Muscle of back (tissue), 11 donors: ENCODE data around the gene THEM4. TPM values are rescaled to one million over a fixed set of nuclear protein-coding genes. Genes with fewer than 3 reads are reported as not detected.
"Not testable (repeated sequence)": the region's sequence is repeated elsewhere in the genome, so short reads cannot be mapped to it uniquely, and the experiment has no call there.

Experiments
- DNase-seq, 3 donors: peaks; one replicate each; pipeline versions ENCODE4 v3.0.0 to v3.0.0-alpha.2; 2013
- polyA plus RNA-seq, 10 donors: library from polyadenylated mRNA; unstranded; fragments of 120-200 nt; gene quantifications; one replicate each; pipeline ENCODE4 v1.2.1, GENCODE V29; 2013; ENCODE audit not compliant: insufficient read length in 10 of 10

Gene THEM4
- polyA plus RNA-seq, 10 donors: 8.8 to 23.8 (median 14.7) TPM

- no peak for DNase-seq
These were observed 10.8 kb downstream of the THEM4 start for GRCh38 chr1:151898519-151898991.

DNA sequence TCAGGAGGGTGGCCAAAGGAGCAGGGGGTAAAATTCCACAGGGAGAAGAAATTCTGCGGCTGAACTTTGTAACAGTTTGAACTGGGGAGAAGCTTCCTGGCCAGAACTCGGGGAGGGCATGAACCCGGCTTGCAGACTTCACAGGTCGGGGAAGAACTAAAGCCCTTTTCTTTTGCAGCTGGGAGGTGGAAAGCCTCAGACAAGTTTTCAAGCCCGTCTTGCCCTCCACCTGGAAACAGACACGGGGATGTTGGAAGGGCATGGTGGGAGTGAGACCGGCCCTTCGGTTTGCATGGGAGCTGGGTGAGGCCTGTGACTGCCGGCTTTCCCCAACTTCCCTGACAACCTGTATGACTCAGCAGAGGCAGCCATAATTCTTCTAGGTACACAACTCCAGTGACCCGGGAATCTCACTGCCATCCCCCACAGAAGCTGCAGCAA lies 11.3 kb downstream of the THEM4 start:
- DNase-seq: no peak

DNA sequence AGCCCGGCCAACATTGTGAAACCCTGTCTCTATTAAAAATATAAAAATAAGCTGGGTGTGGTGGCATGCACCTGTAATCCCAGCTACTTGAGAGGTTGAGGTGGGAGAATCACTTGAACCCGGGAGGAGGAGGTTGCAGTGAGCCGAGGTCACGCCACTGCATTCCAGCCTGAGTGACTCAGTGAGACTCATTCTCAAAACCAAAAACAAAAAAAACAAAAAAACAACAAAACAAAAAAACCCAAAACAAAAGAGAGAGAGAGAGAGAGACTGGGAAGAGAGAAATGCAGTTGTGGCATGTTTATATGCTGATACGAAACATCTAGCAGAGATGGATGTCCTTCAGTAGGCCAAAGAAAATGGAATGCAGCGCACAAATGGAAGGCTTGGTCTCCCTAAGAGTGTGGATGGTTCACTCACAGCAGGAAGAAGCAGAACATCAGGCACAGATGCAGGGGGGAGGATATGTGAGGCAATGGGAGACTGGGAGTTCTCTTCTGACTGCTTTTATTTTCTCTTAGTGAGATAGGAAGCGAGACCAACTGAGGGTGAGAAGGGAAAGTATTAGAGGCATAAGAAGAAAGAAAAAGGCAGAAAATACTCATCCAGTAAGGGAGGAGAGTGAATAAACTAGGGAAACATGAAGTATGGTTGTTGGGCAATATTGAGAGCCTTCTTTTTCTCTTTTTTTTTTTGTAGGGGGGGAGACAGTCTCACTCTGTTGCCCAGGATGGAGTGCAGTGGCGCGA lies 16.0 kb downstream of the THEM4 start:
- DNase-seq: no peak

DNA sequence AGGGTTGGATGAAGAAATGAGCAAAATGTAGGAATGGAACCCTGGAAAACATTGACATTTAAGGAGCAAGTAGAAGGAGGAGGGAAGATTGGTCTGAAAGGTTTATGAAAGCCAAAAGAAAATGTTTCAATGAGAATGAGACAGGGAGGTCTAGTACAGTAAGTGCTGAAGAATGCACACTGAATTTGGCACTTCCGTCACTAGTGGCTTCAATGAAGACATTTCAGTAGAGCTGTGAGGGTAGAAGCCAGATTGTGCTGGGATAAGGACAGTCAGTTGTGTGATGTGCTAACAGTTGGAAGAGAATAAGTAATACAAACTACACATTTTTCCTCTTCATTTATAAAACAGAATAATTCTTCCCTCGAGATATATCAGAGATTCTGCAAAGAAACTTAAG lies 17.1 kb downstream of the THEM4 start:
- DNase-seq: no peak

GRCh38 chr1:151891512-151891911 lies 17.8 kb downstream of the THEM4 start:
- DNase-seq: no peak

DNA sequence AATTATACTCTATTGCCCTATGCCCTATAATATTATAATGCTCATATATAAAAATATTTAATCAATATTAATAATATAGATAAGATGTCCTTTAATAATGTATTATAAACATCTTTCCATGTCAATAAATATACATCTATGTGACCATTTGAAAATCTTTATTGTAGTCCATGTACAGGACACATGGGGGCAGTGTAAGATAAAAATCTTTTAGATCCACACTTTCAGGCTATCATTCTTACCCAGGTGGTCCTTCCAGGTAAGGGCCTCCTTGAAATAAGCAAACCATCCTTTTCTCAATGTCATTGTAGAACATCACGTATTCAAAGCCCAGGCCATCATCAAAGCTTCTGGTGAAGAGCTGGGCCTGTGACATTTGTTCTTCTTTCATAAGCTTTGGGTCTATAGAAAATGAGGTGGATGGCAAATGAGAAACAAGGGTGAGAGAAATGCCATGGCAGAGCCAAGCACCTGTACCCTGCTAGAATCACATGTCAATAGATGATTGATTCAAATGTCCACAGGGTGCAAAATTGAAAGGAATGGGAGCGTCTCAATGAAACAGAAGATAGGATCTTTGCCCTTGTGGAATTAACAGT lies 20.2 kb downstream of the THEM4 start:
- DNase-seq: no peak

GRCh38 chr1:151887028-151887427 lies 22.3 kb downstream of the THEM4 start:
- DNase-seq: no peak

DNA sequence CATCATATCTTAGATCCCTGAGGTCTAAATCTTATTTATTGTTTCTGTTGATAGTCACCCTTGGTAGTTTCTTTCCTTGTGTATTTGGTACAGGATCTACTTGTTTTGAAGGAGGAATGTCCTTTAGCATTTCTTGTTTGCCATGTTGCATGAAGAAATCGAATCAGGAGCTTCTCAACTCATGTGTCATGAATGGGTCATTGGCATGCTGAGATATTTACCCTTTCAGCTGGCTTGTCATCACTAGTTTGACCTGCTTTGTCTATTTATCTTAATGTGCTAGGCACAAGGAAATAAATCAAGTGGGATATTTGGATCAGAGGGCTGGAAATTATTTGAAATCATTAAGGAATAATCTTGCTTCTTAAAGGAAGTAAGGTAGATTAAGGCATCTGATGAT lies 23.8 kb downstream of the THEM4 start:
- DNase-seq: no peak

- not testable (repeated sequence) for DNase-seq
These were observed 24.4 kb downstream of the THEM4 start for GRCh38 chr1:151884879-151885278.

- not testable (repeated sequence) for DNase-seq
These were observed 24.9 kb downstream of the THEM4 start for GRCh38 chr1:151884445-151884844.

DNA sequence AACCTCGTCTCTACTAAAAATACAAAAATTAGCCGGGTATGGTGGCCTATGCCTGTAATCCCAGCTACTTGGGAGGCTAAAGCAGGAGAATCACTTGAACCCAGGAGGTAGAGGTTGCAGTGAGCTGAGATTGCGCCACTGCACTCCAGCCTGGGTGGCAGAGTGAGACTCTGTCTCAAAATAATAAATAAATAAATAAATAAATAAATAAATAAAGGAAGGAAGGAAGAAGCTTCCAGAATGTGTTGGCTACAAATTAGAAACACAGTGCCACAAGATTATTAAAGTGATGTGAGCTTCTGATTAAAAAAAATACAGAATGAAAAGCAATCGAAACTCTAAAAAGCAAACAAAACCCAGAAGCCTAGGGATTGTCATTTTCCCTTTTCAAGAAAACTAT lies 25.4 kb downstream of the THEM4 start:
- DNase-seq: not testable (repeated sequence)

GRCh38 chr1:151882918-151883317 lies 26.4 kb downstream of the THEM4 start:
- DNase-seq: not testable (repeated sequence)

DNA sequence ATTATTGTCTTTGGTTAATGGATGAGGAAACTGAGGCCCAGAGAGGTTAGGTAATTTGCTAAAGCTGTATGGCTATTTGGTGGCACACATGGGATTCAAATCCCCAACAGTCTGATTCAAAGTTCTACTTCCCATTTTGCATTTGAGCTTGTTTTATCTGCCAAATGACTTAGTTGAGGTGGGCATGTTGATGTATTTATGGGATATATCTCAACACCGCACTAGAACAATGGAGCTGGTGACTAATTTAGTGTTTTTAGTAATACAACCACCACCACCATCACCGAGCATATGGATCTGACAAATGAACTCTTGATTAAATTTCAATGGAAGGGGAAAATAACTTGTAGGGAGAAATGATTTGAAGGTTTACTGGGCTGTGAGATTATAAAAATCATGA lies 26.8 kb downstream of the THEM4 start:
- DNase-seq: no peak

DNA sequence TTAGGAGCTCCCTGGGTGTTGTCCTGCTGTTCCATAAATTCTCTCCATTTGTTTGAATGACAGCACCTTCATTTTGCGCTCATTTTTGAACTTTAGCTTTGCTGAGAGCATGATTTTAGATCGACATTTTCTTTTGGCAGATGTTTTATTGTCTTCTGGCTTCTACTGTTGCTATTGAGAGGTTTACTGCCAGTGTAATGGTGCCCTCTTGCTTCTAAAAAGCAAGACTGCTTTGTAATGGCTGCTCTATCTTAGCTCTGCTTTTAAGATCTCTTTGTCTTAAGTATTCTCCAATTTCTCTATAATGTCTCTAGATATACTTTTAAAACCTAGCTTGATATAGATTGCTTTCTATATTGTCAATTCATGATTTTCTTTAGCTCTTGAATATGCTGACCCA lies 27.8 kb downstream of the THEM4 start:
- DNase-seq: no peak

DNA sequence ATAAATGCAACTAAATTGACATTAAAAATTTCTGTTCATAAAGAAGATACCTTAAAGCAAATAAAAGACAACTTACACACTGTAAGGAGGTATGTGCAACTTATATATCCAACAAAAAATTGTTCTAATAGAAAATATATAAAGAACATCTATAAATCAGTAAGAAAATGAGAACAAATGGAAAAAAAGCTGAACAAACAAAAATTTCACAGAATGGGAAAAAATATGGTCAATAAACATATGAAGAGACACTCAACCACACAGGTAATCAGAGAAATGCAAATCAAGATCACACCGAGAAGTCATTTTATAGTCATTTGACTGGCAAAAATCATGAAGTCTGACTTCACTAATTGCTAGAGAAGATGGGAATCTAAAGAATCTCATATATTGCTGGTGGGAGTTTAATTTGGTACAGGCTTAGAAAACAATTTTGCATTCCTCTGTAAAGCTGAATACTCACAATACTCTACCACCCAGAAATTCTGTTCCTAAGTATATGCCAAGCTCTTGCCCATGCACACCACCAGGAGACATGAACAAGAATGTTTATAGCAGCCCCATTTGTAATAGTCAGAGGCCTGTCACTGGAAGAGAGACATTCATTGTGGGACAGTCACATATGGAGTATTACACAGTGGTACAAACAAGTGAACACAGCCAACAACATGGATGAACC lies 33.8 kb downstream of the THEM4 start:
- DNase-seq: no peak

- DNase-seq: not testable (repeated sequence)
These were observed 36.5 kb downstream of the THEM4 start for GRCh38 chr1:151872776-151873175.

- no peak for DNase-seq
These were observed 37.9 kb downstream of the THEM4 start for GRCh38 chr1:151871284-151872030.

- no peak for DNase-seq
These were observed 40.8 kb downstream of the THEM4 start for GRCh38 chr1:151868486-151868885.

- DNase-seq: no peak
These were observed 41.4 kb downstream of the THEM4 start for GRCh38 chr1:151867765-151868411.

- no peak for DNase-seq
These were observed 42.0 kb downstream of the THEM4 start for GRCh38 chr1:151867321-151867720.

- no peak for DNase-seq
These were observed 44.9 kb downstream of the THEM4 start for GRCh38 chr1:151864411-151864810.

GRCh38 chr1:151862604-151863003 lies 46.7 kb downstream of the THEM4 start:
- no peak for DNase-seq
